T-helper 22 cell (primary cell): ENCODE data around the gene KRTCAP2.

Experiments
- DNase-seq: peaks from one replicate; pipeline ENCODE4 v3.0.0-alpha.2; 2020; ENCODE audit warnings: low read depth

KRTCAP2 gene

GRCh38 chr1:155133799-155134281, 39.3 kb downstream of the KRTCAP2 start:
- DNase-seq = no peak

GRCh38 chr1:155131856-155132255, 41.2 kb downstream of the KRTCAP2 start:
- no peak for DNase-seq

DNA sequence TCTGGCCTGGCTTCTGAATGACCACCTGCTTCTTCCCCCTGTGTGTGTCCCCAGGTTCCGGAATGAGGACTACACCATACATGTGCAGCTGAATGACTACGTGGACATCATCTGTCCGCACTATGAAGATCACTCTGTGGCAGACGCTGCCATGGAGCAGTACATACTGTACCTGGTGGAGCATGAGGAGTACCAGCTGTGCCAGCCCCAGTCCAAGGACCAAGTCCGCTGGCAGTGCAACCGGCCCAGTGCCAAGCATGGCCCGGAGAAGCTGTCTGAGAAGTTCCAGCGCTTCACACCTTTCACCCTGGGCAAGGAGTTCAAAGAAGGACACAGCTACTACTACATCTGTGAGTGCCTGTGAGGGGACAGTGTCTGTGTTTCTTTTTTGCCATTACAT, 41.8 kb downstream of the KRTCAP2 start:
- no peak for DNase-seq

DNA sequence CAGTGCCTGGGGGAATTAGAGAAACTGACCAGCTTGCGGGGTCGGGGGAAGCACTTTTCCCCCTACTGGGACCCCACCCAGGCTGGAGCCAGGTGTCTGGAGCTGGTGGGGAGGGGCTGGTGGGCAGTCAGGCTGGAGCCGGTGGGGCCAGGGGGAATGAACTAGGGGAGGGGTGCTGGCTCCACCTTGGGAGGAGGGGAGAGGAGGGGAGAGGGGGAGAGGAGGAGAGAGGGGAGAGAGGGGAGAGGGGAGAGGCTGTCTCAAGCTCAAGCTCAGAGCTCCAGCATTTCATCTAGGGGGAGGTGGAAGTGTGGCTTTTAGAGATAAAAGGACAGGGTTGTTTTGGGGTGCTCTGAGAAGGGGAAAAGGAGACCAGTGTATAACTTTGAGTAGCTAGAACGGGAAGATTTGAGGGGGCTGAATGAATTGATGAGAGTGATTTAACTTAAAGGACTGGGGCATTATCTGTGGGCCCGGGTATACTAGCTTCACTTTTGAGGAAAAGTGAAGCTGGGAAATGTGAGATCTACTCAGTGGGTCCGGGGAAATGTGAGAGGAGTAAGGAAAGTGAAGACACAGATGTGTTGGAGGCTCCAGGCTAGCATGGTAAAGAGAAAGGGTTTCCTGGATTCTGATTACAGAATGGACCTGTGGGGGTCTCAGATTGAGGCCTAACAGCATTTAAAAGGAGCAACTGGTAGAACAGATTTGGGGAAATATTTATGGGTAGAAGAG, 42.7 kb downstream of the KRTCAP2 start:
- no peak for DNase-seq

GRCh38 chr1:155128755-155129473, 44.2 kb downstream of the KRTCAP2 start:
- no peak for DNase-seq

DNA sequence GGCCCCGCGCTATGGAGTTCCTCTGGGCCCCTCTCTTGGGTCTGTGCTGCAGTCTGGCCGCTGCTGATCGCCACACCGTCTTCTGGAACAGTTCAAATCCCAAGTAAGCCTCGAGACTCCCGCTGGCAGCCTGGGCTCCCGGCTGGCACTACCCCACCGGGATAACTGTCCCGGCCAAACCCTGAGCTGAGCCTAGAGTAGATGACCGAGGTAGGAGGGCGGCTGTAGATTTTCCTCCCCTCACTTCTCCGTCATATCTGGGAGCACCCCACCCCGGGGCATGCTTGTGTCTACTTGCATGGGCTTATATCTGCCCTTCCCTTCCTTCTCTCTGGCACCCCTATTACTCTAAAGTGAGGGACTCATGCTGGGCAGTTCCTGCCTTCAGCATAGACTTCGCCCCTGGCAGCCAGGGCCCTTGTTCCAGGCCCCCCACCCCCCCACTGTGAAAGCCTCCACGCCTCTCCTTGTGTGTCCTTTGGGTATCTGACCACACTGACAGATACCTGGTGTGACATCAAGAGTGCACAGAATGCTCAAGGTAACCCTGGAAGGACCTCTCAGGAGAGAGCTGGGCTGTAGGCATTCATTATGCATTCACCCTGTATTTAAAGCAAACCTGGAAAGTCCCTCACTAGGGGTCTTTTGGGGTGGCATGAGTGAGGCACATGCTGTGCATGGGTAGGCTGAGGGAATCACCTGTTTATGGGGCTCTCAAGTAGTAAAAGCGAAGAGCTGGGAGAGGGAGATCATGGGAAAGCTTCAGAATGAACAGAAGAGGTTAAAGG, 44.9 kb downstream of the KRTCAP2 start:
- DNase-seq = no peak

- DNase-seq = peak; percentile 24
Measured at GRCh38 chr1:155127105-155127966, 45.8 kb downstream of the KRTCAP2 start, which contains the start of gene EFNA1. TSS of gene EFNA1 (plus strand) at chr1:155127876. CDS start at chr1:155127978, 102 bp downstream.

DNA sequence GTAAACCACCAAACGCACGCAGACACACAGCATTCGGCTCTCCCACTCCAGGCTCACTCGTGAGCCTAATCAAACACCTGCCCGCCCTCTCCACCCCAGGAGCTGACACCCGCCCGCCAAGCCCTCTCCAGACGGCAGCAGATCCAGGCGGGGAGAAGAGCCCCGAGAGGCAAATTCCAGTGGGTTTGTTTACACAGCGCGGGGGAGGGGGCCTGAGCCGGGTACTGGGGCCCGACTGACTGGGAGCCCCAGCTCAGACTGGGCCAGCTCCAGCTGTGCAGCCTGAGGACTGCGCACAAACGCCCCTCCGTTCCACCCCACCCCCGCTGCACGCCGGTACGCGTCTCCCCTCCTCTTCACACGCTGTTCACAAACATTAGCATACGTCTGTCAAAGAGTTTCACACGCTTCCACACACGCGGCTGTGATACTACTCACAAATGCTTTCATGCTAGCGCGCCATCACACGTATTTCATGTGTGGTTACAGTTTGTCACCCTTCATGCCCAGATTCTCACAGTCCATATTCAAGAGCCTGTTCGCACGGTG, 46.5 kb downstream of the KRTCAP2 start:
- DNase-seq = no peak

DNA sequence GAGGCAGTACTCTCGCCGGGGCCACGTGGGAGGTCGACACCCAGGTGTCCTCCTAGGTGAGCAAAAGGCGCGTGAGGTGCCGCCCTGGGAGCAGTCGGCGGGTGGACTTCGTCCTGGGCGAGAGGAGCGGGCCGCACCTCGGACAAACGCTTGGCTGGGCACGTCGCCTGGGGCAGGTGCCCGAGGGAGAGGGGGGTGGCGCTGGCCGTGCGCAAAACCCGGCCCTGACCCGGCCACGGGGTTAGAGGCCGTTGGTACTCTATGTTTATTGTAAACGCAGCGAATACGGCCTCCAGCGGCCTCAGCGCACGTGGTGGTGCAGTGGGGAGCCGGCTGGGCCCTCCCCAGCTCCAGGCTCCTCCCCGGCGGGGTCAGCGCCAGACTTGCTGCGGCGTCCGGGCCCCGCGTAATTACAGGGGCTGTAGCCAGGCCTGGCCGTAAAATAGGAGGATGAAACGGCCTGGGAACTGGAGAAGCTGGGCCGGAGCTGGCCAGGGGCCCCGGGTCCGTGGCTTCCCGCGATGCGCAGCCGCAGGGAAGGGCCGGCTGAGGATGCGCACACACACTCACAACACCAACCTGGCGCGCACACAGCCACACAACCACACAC, 47.1 kb downstream of the KRTCAP2 start:
- DNase-seq = no peak

DNA sequence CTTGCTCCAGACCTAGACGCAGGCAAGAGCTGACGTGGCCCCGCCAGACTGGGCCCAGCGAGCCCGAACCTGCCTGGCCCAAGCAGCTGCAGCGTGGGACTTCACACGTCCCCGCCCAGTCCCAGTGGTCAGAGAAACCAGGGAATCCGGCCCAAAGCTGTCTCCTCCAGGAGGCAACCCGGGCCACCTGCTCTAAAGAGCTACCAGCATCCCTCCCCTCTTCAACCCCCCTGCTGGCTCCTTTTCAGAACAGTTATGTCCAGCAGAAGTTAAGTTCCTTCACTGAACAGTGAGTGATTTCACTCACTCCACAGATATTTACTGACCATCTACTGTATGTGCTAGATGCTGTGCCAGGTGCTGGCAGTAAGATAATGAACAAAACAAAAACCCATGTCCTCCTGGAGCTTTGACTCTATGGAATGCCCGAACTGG, 47.6 kb downstream of the KRTCAP2 start:
- DNase-seq = no peak

DNA sequence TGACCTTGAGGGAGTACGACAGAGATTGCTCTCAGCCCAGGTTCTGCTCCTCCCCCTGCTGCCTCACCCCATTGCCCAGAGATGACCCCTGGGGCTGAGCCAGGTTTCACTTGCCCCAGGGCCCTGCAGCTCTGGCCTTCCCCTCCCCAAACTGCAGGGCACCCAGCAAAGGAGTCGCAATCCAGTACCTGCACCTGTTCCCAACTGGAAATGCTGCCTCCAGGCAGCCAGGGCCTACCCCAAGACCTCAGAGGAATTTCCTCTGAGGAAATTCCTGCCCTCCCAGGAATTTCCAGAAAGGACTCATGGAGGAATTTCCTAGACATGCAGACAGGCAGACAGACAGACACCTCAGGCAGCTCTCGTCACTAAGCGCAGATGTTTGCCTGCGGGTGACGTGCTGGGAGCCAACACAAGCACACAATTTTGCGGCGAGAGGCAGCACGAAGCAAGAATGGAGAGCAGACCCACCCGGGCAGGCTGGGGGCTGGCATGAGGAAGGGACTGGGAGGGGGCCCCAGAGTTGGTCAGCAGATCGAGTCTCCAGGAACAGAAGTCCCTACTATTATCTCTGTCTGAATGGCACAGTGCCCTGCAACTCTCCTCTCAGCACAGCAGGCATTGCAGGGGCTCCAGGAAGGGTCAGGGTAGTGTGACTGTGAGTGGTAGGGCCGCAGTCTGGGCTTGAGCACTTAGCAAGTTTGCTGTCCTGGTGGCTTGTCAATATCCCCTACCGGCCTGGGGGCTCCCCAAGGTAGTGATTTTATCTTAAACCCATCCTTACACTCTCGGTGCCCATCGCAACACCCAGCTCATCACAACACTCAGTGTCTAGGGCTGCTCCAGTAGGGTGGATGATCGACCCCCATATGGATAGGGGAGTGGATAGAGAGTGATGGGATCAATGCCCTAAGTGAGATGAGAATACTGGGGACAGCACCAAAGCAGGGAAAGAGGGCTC, 48.3 kb downstream of the KRTCAP2 start:
- DNase-seq = no peak

DNA sequence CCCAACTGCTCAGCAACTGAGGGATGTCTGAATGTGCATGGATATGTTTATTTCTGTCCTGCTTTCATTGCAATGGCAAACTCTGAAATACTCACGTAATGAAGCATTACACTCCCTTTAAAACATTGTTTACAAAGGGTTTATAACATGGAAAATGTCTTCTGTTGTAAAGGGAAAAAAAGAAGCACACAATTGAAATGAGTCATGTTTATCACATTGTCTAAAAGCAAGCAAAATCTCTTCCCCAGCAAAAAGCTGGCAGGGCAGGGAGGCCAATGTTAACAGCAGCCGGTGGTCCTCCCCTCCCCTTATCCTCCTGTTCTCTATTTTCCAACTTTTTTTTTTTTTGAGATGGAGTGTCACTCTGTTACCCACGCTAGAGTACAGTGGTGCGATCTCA, 49.3 kb downstream of the KRTCAP2 start:
- no peak for DNase-seq

GRCh38 chr1:155122308-155122707, 50.8 kb downstream of the KRTCAP2 start:
- DNase-seq = no peak

GRCh38 chr1:155121249-155121648, 51.9 kb downstream of the KRTCAP2 start:
- DNase-seq = no peak

GRCh38 chr1:155120253-155120652, 52.9 kb downstream of the KRTCAP2 start:
- no peak for DNase-seq
